Motor neuron (in vitro differentiated cells): ENCODE results near the gene GREB1. TPM values are rescaled to one million over a fixed set of nuclear protein-coding genes. Genes with fewer than 3 reads are reported as not detected.

Experiments
- ATAC-seq, 8 experiments: fragments of 200-7000 bp; cut with Tn5 transposase; replicated peaks in 6 of 8; 2 replicates each; pipeline ENCODE4 v1.8.0; 2021; ENCODE audit warnings: mild to moderate bottlenecking in 8 of 8, moderate library complexity in 8 of 8
- H3K27ac ChIP-seq, 2 donors: fragments of 250-450 bp; sonication (Bioruptor Pico); 2 replicates each; pipeline ENCODE4 v1.9.0; 2021; ENCODE audit warnings: antibody characterized with exemption in 2 of 2, mild to moderate bottlenecking in 2 of 2, moderate library complexity in 1 of 2
- H3K4me1 ChIP-seq, 2 donors: fragments of 250-450 bp; sonication (Bioruptor Pico); replicated peaks in 1 of 2; 2 replicates each; pipeline ENCODE4 v1.6.1; 2021; ENCODE audit warnings: antibody characterized with exemption in 2 of 2, mild to moderate bottlenecking in 2 of 2, moderate library complexity in 1 of 2
- H3K4me3 ChIP-seq, 5 donors: fragments of 250-450 bp; sonication (Bioruptor Pico); 2 replicates each; pipeline ENCODE4 v1.9.0; 2021; ENCODE audit warnings: antibody characterized with exemption in 5 of 5, mild to moderate bottlenecking in 5 of 5, moderate library complexity in 4 of 5
- WGBS, 10 experiments: fragments of 450-650 bp; shearing (Covaris generic); methylation state at CpG; one replicate each; pipeline ENCODE4 v1.0.0; 2022; 5-methylcytosine and 5-hydroxymethylcytosine counted together
- in situ Hi-C, 9 experiments: fragments of 400-800 bp; cut with MboI; loops; one replicate each; pipeline ENCODE4 v1.15.0; 2021; ENCODE audit warnings: low sequenced_read_pairs in 9 of 9, low pct_unique_long_range_greater_than_20kb in 2 of 9; ENCODE audit not compliant: unreplicated experiment in 9 of 9
- total RNA-seq, 8 experiments: library from RNA; unstranded; fragments of 300-600 nt; gene quantifications; 2 replicates each; pipeline versions ENCODE4 v1.2.3 to v1.2.4, GENCODE V29; 2022

GREB1 gene
- total RNA-seq, 8 experiments from 2014 or later, result 1.1 to 78.6 (median 16.0) TPM

GRCh38 chr2:11515490-11515981 lies 18.3 kb upstream of the GREB1 start:
- ATAC-seq, result peak in 5 of 8 experiments; percentile 49 to 76 (median 62)
- in situ Hi-C loops, result no loop called here
- Histone ChIP-seq H3K27ac (peak overlapping the region; percentile 8 to 29), H3K4me3 (no peak overlapping the region), H3K4me1 (peaks cover 50 to 58% of the 10 kb centered on the region in 2 donors)
- WGBS, 10 experiments, result 0 to 37% (median 2%) methylated on average over 1 to 4 of the region's 6 CpGs; no CpG with 5 or more reads in 4 of the 10 experiments

- peaks cover 49 to 50% of the 10 kb centered on the region in 2 donors for H3K4me1 ChIP-seq
- ATAC-seq, result no peak
- H3K4me3 ChIP-seq, result no peak overlapping the region
- peak overlapping the region in 1 of 2 donors; percentile 47 for H3K27ac ChIP-seq
- WGBS, 10 experiments, result 50 to 94% (median 80%) methylated on average over 1 to 6 of the region's 10 CpGs; no CpG with 5 or more reads in 3 of the 10 experiments
- in situ Hi-C loops, result no loop called here
Observed at GRCh38 chr2:11516984-11517648, 16.7 kb upstream of the GREB1 start.

GRCh38 chr2:11517906-11518305 lies 15.9 kb upstream of the GREB1 start:
- in situ Hi-C loops, result no loop called here
- H3K4me3 ChIP-seq, result no peak overlapping the region
- 27 to 100% (median 50%) methylated on average over 2 to 3 of the region's 3 CpGs; no CpG with 5 or more reads in 2 of the 10 experiments for WGBS, 10 experiments
- no peak overlapping the region for H3K27ac ChIP-seq
- H3K4me1 ChIP-seq, result peaks cover 44 to 45% of the 10 kb centered on the region in 2 donors
- no peak for ATAC-seq

GRCh38 chr2:11520092-11520693 lies 13.7 kb upstream of the GREB1 start:
- in situ Hi-C loops, result no loop called here
- ATAC-seq, result no peak
- H3K4me1 ChIP-seq, result peaks cover 21 to 22% of the 10 kb centered on the region in 2 donors
- no peak overlapping the region for H3K4me3 ChIP-seq
- no peak overlapping the region for H3K27ac ChIP-seq
- 22 to 100% (median 93%) methylated on average over 1 to 3 of the region's 3 CpGs for WGBS, 10 experiments

- in situ Hi-C loops, result no loop called here
- no peak for ATAC-seq
- 0 to 93% (median 60%) methylated on average over 1 to 7 of the region's 8 CpGs; no CpG with 5 or more reads in 1 of the 10 experiments for WGBS, 10 experiments
- H3K4me3 ChIP-seq, result no peak overlapping the region
- H3K27ac ChIP-seq, result no peak overlapping the region
- peaks cover 5 to 7% of the 10 kb centered on the region in 2 donors for H3K4me1 ChIP-seq
Observed at GRCh38 chr2:11521775-11522174, 12.1 kb upstream of the GREB1 start.

- Histone ChIP-seq H3K27ac (no peak overlapping the region), H3K4me1 (peaks cover 0 to 7% of the 10 kb centered on the region in 2 donors), H3K4me3 (no peak overlapping the region)
- no peak for ATAC-seq
- WGBS, 10 experiments, result 0 to 100% (median 69%) methylated on average over 1 to 2 of the region's 2 CpGs; no CpG with 5 or more reads in 2 of the 10 experiments
- in situ Hi-C loops, result no loop called here
Observed at GRCh38 chr2:11524470-11524869, 9.4 kb upstream of the GREB1 start.

GRCh38 chr2:11525762-11526161 lies 8.1 kb upstream of the GREB1 start:
- 56 to 100% (median 84%) methylated on average over 1 to 7 of the region's 7 CpGs; no CpG with 5 or more reads in 2 of the 10 experiments for WGBS, 10 experiments
- no peak for ATAC-seq
- no peak overlapping the region for H3K27ac ChIP-seq
- in situ Hi-C loops, result no loop called here
- no peak overlapping the region for H3K4me3 ChIP-seq
- peaks cover 0 to 7% of the 10 kb centered on the region in 2 donors for H3K4me1 ChIP-seq

- Histone ChIP-seq H3K4me3 (no peak overlapping the region), H3K27ac (no peak overlapping the region), H3K4me1 (peaks cover 0 to 3% of the 10 kb centered on the region in 2 donors)
- WGBS, 10 experiments, result 57 to 100% (median 88%) methylated on average over 1 of the region's 1 CpG; no CpG with 5 or more reads in 3 of the 10 experiments
- ATAC-seq, result no peak
- in situ Hi-C loops, result no loop called here
Observed at GRCh38 chr2:11527001-11527400, 6.8 kb upstream of the GREB1 start.

GRCh38 chr2:11528228-11528627 lies 5.6 kb upstream of the GREB1 start:
- H3K4me1 ChIP-seq, result peaks cover 0 to 4% of the 10 kb centered on the region in 2 donors
- no peak overlapping the region for H3K27ac ChIP-seq
- in situ Hi-C loops, result no loop called here
- no peak overlapping the region for H3K4me3 ChIP-seq
- no peak for ATAC-seq
- WGBS, 10 experiments, result 43 to 100% (median 84%) methylated on average over 1 to 3 of the region's 3 CpGs; no CpG with 5 or more reads in 1 of the 10 experiments

- in situ Hi-C loops, result no loop called here
- Histone ChIP-seq H3K4me3 (no peak overlapping the region), H3K27ac (no peak overlapping the region), H3K4me1 (peaks cover 4 to 12% of the 10 kb centered on the region in 2 donors)
- no peak for ATAC-seq
- 53 to 100% (median 89%) methylated on average over 1 to 5 of the region's 6 CpGs; no CpG with 5 or more reads in 1 of the 10 experiments for WGBS, 10 experiments
Observed at GRCh38 chr2:11530864-11531465, 2.9 kb upstream of the GREB1 start.

GRCh38 chr2:11532416-11533055 lies 1.3 kb upstream of the GREB1 start:
- 25 to 94% (median 83%) methylated on average over 1 to 8 of the region's 10 CpGs; no CpG with 5 or more reads in 1 of the 10 experiments for WGBS, 10 experiments
- no peak for ATAC-seq
- peaks cover 4 to 12% of the 10 kb centered on the region in 2 donors for H3K4me1 ChIP-seq
- in situ Hi-C loops, result no loop called here
- H3K4me3 ChIP-seq, result no peak overlapping the region
- H3K27ac ChIP-seq, result no peak overlapping the region

GRCh38 chr2:11534071-11534745 lies 363 bp downstream of the GREB1 start:
- Histone ChIP-seq H3K4me3 (no peak overlapping the region), H3K27ac (no peak overlapping the region), H3K4me1 (peaks cover 10 to 14% of the 10 kb centered on the region in 2 donors)
- in situ Hi-C loops, result no loop called here
- no peak for ATAC-seq
- WGBS, 10 experiments, result 27 to 100% (median 82%) methylated on average over 1 to 6 of the region's 7 CpGs; no CpG with 5 or more reads in 1 of the 10 experiments
